C4-2B (cell line): Measurements from ENCODE around the gene SYNDIG1.

Experiments
- ZFX ChIP-seq: fragments of 450-650 bp; IDR thresholded peaks from 2 replicates; pipeline ENCODE4 v1.6.1; 2017
- TF ChIP-seq, protein P1 (sequence below): fragments of 450-650 bp; conservative IDR thresholded peaks from 2 replicates; pipeline ENCODE4 v1.5.1; 2017; ENCODE audit warnings: mild to moderate bottlenecking

GRCh38 chr20:24559114-24559732 is 89.8 kb downstream of the SYNDIG1 start:
- TF ChIP-seq, protein P1, sequence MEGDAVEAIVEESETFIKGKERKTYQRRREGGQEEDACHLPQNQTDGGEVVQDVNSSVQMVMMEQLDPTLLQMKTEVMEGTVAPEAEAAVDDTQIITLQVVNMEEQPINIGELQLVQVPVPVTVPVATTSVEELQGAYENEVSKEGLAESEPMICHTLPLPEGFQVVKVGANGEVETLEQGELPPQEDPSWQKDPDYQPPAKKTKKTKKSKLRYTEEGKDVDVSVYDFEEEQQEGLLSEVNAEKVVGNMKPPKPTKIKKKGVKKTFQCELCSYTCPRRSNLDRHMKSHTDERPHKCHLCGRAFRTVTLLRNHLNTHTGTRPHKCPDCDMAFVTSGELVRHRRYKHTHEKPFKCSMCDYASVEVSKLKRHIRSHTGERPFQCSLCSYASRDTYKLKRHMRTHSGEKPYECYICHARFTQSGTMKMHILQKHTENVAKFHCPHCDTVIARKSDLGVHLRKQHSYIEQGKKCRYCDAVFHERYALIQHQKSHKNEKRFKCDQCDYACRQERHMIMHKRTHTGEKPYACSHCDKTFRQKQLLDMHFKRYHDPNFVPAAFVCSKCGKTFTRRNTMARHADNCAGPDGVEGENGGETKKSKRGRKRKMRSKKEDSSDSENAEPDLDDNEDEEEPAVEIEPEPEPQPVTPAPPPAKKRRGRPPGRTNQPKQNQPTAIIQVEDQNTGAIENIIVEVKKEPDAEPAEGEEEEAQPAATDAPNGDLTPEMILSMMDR = no peak
- TF ChIP-seq ZFX = no peak
